HEK293 (cell line): ENCODE data around the gene RNPS1.

Source experiments
- CTCF ChIA-PET: fragments of 350-600 bp; formaldehyde crosslinking; extraction: SDS; loops from one replicate; lab custom pipeline; 2021; ENCODE audit warnings: antibody characterized with exemption; lab: Yijun Ruan, JAX
- POLR2A ChIA-PET: fragments of 300-600 bp; formaldehyde crosslinking; extraction: SDS; loops from one replicate; lab custom pipeline; 2020; ENCODE audit warnings: antibody characterized with exemption, inconsistent platforms; lab: Yijun Ruan, JAX
- H3K27ac ChIP-seq: fragments of 200-500 bp; sonication (Bioruptor generic); 2 replicates; pipeline ENCODE4 v1.5.1; 2014; ENCODE audit warnings: low read depth, low read length, control low read depth, inconsistent platforms; ENCODE audit errors: extremely low read depth
- H3K36me3 ChIP-seq, 2 experiments: fragments of 200-500 bp in 1 of 2; sonication (Bioruptor generic) in 1 of 2; 1 replicate in 1 of 2; 2 replicates in 1 of 2; pipeline ENCODE4 v1.5.1; 2014 to 2017; ENCODE audit warnings: inconsistent platforms in 2 of 2, low read length in 2 of 2; ENCODE audit not compliant: control insufficient read depth in 2 of 2, insufficient read depth in 1 of 2
- H3K4me1 ChIP-seq: fragments of 200-500 bp; sonication (Bioruptor generic); 2 replicates; pipeline ENCODE4 v1.5.1; 2014; ENCODE audit warnings: mild to moderate bottlenecking, low read length, inconsistent platforms; ENCODE audit not compliant: control insufficient read depth, insufficient read depth
- H3K4me3 ChIP-seq: 2 replicates; pipeline ENCODE4 v1.5.1; 2011; ENCODE audit warnings: low read depth, mild to moderate bottlenecking, control low read depth, low read length, moderate library complexity
- H3K9me3 ChIP-seq: fragments of 200-500 bp; sonication (Bioruptor generic); 2 replicates; pipeline ENCODE4 v1.5.1; 2014; ENCODE audit warnings: low read depth, low read length, inconsistent platforms; ENCODE audit not compliant: control insufficient read depth, insufficient read depth
- BCL11B ChIP-seq: fragments of 450-650 bp; formaldehyde crosslinking; IDR thresholded peaks from 2 replicates; pipeline ENCODE4 v1.5.1; 2016; ENCODE audit warnings: low read depth, missing biosample characterization, missing genetic modification characterization
- GLI4 ChIP-seq: fragments of 450-650 bp; formaldehyde crosslinking; IDR thresholded peaks from 2 replicates; pipeline ENCODE4 v1.5.1; 2016; ENCODE audit warnings: missing biosample characterization, missing genetic modification characterization
- SETDB1 ChIP-seq: IDR thresholded peaks from one replicate; pipeline ENCODE4 v1.6.1; 2017; ENCODE audit warnings: mild to moderate bottlenecking, low read length, moderate library complexity, mixed read lengths; ENCODE audit not compliant: insufficient read length
- YY2 ChIP-seq: fragments of 450-650 bp; formaldehyde crosslinking; IDR thresholded peaks from 2 replicates; pipeline ENCODE4 v1.5.1; 2016; ENCODE audit warnings: missing biosample characterization, missing genetic modification characterization
- ZNF157 ChIP-seq: fragments of 450-650 bp; formaldehyde crosslinking; IDR thresholded peaks from 2 replicates; pipeline ENCODE4 v1.5.1; 2016; ENCODE audit warnings: missing biosample characterization, missing genetic modification characterization
- ZNF16 ChIP-seq: fragments of 450-650 bp; formaldehyde crosslinking; IDR thresholded peaks from 2 replicates; pipeline ENCODE4 v1.5.1; 2016; ENCODE audit warnings: low read depth, missing biosample characterization, missing genetic modification characterization
- ZNF248 ChIP-seq: fragments of 450-650 bp; formaldehyde crosslinking; IDR thresholded peaks from 2 replicates; pipeline ENCODE4 v1.5.1; 2017; ENCODE audit warnings: missing biosample characterization, missing genetic modification characterization
- ZNF311 ChIP-seq: fragments of 450-650 bp; formaldehyde crosslinking; IDR thresholded peaks from 2 replicates; pipeline ENCODE4 v1.5.1; 2017; ENCODE audit warnings: missing biosample characterization, missing genetic modification characterization, borderline replicate concordance
- ZNF341 ChIP-seq: fragments of 450-650 bp; formaldehyde crosslinking; IDR thresholded peaks from 2 replicates; pipeline ENCODE4; 2016; ENCODE audit warnings: low read depth, missing biosample characterization, missing genetic modification characterization
- ZNF521 ChIP-seq: fragments of 450-650 bp; formaldehyde crosslinking; IDR thresholded peaks from 2 replicates; pipeline ENCODE4 v1.5.1; 2017; ENCODE audit warnings: missing biosample characterization, mild to moderate bottlenecking, missing genetic modification characterization
- ZNF530 ChIP-seq: fragments of 450-650 bp; formaldehyde crosslinking; IDR thresholded peaks from 2 replicates; pipeline ENCODE4 v1.5.1; 2016; ENCODE audit warnings: low read depth, missing biosample characterization, missing genetic modification characterization
- ZNF555 ChIP-seq: fragments of 450-650 bp; formaldehyde crosslinking; conservative IDR thresholded peaks from 2 replicates; pipeline ENCODE4 v1.5.1; 2017; ENCODE audit warnings: missing biosample characterization, mild to moderate bottlenecking, missing genetic modification characterization, inconsistent platforms
- ZNF660 ChIP-seq: fragments of 450-650 bp; IDR thresholded peaks from 2 replicates; pipeline ENCODE4 v1.5.1; 2018; ENCODE audit warnings: missing biosample characterization, mild to moderate bottlenecking, missing genetic modification characterization
- ZNF677 ChIP-seq: fragments of 450-650 bp; IDR thresholded peaks from 2 replicates; pipeline ENCODE4 v1.5.0; 2018; ENCODE audit warnings: missing biosample characterization, mild to moderate bottlenecking, missing genetic modification characterization, moderate library complexity
- ZNF830 ChIP-seq: fragments of 450-650 bp; IDR thresholded peaks from 2 replicates; pipeline ENCODE4 v1.5.0; 2018; ENCODE audit warnings: missing biosample characterization, missing genetic modification characterization, low read depth, mild to moderate bottlenecking, moderate library complexity
- ZNF843 ChIP-seq: fragments of 450-650 bp; formaldehyde crosslinking; IDR thresholded peaks from 2 replicates; pipeline ENCODE4 v1.5.1; 2016; ENCODE audit warnings: missing biosample characterization, missing genetic modification characterization
- TF ChIP-seq, protein P1 (sequence below): fragments of 450-650 bp; formaldehyde crosslinking; IDR thresholded peaks from 2 replicates; pipeline ENCODE4 v1.5.1; 2016; ENCODE audit warnings: missing biosample characterization, missing genetic modification characterization
- TF ChIP-seq, protein P2 (sequence below): fragments of 450-650 bp; formaldehyde crosslinking; IDR thresholded peaks from 2 replicates; pipeline ENCODE4 v1.5.1; 2017; ENCODE audit warnings: missing biosample characterization, missing genetic modification characterization
- TF ChIP-seq, protein P3 (sequence below): fragments of 450-650 bp; formaldehyde crosslinking; IDR thresholded peaks from 2 replicates; pipeline ENCODE4 v1.5.1; 2016; ENCODE audit warnings: missing biosample characterization, missing genetic modification characterization
- TF ChIP-seq, protein P4 (sequence below): fragments of 450-650 bp; formaldehyde crosslinking; IDR thresholded peaks from 2 replicates; pipeline ENCODE4 v1.5.1; 2016; ENCODE audit warnings: missing biosample characterization, missing genetic modification characterization, borderline replicate concordance

RNPS1 gene

DNA sequence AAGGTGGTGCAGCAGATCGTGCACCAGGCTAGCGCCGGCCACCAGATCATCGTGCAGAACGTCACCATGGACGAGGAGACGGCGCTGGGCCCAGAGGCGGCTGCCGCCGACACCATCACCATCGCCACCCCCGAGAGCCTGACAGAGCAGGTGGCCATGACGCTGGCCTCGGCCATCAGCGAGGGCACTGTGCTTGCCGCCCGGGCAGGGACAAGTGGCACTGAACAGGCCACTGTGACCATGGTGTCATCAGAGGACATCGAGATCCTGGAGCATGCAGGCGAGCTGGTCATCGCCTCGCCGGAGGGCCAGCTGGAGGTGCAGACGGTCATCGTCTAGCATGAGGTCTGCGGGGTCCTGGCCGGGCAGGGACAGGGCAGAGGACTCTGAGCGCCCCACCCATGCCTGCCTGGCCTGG, 32.7 kb downstream of the RNPS1 start (continued):
- TF ChIP-seq BCL11B (tag by site-specific recombination) (peak; percentile 0; the same call in 1 of the 2 replicates), ZNF16 (no peak), ZNF677 (tag by site-specific recombination) (no peak), GLI4 (no peak), ZNF248 (no peak), ZNF311 (tag by site-specific recombination) (no peak), ZNF660 (tag by site-specific recombination) (no peak), YY2 (tag by site-specific recombination) (no peak), ZNF555 (tag by site-specific recombination) (no peak)
- TF ChIP-seq, all 188 proteins: peak for 4

DNA sequence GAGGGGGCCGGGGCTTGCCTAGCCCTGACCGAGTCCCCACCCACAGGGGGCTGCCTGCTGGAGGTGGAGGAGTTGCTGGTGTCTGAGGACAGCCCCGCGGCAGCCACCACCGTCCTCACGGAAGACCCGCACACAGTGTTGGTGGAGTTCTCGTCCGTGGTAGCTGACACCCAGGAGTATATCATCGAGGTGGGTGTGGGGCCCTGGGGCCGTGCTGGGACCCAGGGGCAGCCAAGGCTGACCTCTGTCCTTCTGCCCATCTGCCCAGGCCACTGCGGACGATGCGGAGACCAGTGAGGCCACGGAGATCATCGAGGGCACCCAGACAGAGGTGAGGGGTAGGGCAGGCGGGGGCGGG, 33.1 kb downstream of the RNPS1 start:
- TF ChIP-seq ZNF530 (tag by site-specific recombination) (no peak), ZNF521 (tag by site-specific recombination) (no peak), ZNF157 (no peak), BCL11B (tag by site-specific recombination) (0 out of 2 replicates have a peak, but pooled peaks have one; percentile 24), ZNF341 (peak; percentile 70), ZNF311 (tag by site-specific recombination) (no peak)
- TF ChIP-seq, protein P1, sequence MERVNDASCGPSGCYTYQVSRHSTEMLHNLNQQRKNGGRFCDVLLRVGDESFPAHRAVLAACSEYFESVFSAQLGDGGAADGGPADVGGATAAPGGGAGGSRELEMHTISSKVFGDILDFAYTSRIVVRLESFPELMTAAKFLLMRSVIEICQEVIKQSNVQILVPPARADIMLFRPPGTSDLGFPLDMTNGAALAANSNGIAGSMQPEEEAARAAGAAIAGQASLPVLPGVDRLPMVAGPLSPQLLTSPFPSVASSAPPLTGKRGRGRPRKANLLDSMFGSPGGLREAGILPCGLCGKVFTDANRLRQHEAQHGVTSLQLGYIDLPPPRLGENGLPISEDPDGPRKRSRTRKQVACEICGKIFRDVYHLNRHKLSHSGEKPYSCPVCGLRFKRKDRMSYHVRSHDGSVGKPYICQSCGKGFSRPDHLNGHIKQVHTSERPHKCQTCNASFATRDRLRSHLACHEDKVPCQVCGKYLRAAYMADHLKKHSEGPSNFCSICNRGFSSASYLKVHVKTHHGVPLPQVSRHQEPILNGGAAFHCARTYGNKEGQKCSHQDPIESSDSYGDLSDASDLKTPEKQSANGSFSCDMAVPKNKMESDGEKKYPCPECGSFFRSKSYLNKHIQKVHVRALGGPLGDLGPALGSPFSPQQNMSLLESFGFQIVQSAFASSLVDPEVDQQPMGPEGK (tag by site-specific recombination), result peak; percentile 43
- TF ChIP-seq, protein P2, sequence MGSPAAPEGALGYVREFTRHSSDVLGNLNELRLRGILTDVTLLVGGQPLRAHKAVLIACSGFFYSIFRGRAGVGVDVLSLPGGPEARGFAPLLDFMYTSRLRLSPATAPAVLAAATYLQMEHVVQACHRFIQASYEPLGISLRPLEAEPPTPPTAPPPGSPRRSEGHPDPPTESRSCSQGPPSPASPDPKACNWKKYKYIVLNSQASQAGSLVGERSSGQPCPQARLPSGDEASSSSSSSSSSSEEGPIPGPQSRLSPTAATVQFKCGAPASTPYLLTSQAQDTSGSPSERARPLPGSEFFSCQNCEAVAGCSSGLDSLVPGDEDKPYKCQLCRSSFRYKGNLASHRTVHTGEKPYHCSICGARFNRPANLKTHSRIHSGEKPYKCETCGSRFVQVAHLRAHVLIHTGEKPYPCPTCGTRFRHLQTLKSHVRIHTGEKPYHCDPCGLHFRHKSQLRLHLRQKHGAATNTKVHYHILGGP (tag by site-specific recombination), result no peak
- H3K27ac ChIP-seq, result no peak overlapping the region
- peaks cover 4% of the 10 kb centered on the region; the same call in 1 of the 2 replicates for H3K4me1 ChIP-seq
- H3K9me3 ChIP-seq, result no peaks in the 10 kb centered on the region
- H3K36me3 ChIP-seq, result peaks cover 0 to 71% of the 10 kb centered on the region in 2 experiments; a peak in 1 of 3 replicates
- ChIA-PET CTCF (no interaction called here), POLR2A (interaction anchor here (0.6 to 0.8 kb wide), 2 partner anchors 20 to 80 kb away, joined by 3 to 4 read pairs; partner anchors contain the start of genes PGP and TRAF7)
- no peak overlapping the region for H3K4me3 ChIP-seq

DNA sequence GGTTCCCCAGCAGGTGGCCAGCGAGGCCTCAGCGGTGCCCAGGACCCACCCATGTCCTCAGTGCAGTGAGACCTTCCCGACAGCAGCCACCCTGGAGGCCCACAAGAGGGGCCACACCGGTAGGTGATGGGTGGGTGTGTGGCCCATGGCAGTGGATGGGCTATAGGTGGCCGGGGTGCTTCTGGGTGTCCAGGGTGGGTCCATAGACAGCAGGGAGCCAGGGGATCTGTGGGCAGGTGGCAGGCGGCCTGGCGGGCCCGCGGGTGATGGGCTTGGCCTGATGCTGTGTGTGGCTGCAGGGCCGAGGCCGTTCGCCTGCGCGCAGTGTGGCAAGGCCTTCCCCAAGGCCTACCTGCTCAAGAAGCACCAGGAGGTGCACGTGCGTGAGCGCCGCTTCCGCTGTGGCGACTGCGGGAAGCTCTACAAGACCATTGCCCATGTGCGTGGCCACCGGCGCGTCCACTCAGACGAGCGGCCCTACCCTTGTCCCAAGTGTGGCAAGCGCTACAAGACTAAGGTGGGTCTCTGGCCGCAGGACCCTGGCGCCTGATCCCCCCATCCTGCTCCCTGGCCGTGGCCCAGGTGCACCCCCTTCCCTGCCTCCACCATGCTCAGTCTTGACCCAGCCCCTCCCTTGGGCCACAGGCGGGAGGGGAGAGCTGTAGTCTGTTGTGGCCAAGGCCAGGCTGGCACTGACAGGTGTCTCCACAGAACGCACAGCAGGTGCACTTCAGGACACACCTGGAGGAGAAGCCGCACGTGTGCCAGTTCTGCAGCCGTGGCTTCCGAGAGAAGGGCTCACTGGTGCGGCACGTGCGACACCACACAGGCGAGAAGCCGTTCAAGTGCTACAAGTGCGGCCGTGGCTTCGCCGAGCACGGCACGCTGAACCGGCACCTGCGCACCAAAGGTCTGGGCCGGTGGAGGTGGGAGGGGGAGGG, 33.8 kb downstream of the RNPS1 start:
- Histone ChIP-seq H3K27ac (no peak overlapping the region), H3K4me1 (peaks cover 4% of the 10 kb centered on the region; the same call in 1 of the 2 replicates), H3K9me3 (no peaks in the 10 kb centered on the region), H3K4me3 (no peak overlapping the region), H3K36me3 (peaks cover 0 to 71% of the 10 kb centered on the region in 2 experiments; a peak in 1 of 3 replicates)
- ChIA-PET POLR2A (interaction anchor here (0.8 to 1.2 kb wide), 2 partner anchors 17 to 79 kb away, joined by 3 to 4 read pairs; partner anchors contain the start of genes ECI1 and TRAF7), CTCF (no interaction called here)
- no peak for TF ChIP-seq SETDB1
- TF ChIP-seq, protein P3, sequence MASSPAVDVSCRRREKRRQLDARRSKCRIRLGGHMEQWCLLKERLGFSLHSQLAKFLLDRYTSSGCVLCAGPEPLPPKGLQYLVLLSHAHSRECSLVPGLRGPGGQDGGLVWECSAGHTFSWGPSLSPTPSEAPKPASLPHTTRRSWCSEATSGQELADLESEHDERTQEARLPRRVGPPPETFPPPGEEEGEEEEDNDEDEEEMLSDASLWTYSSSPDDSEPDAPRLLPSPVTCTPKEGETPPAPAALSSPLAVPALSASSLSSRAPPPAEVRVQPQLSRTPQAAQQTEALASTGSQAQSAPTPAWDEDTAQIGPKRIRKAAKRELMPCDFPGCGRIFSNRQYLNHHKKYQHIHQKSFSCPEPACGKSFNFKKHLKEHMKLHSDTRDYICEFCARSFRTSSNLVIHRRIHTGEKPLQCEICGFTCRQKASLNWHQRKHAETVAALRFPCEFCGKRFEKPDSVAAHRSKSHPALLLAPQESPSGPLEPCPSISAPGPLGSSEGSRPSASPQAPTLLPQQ (tag by site-specific recombination), result peak; percentile 63; the same call in 1 of the 2 replicates
- no peak for TF ChIP-seq ZNF830 (tag by site-specific recombination)
- TF ChIP-seq, protein P4, sequence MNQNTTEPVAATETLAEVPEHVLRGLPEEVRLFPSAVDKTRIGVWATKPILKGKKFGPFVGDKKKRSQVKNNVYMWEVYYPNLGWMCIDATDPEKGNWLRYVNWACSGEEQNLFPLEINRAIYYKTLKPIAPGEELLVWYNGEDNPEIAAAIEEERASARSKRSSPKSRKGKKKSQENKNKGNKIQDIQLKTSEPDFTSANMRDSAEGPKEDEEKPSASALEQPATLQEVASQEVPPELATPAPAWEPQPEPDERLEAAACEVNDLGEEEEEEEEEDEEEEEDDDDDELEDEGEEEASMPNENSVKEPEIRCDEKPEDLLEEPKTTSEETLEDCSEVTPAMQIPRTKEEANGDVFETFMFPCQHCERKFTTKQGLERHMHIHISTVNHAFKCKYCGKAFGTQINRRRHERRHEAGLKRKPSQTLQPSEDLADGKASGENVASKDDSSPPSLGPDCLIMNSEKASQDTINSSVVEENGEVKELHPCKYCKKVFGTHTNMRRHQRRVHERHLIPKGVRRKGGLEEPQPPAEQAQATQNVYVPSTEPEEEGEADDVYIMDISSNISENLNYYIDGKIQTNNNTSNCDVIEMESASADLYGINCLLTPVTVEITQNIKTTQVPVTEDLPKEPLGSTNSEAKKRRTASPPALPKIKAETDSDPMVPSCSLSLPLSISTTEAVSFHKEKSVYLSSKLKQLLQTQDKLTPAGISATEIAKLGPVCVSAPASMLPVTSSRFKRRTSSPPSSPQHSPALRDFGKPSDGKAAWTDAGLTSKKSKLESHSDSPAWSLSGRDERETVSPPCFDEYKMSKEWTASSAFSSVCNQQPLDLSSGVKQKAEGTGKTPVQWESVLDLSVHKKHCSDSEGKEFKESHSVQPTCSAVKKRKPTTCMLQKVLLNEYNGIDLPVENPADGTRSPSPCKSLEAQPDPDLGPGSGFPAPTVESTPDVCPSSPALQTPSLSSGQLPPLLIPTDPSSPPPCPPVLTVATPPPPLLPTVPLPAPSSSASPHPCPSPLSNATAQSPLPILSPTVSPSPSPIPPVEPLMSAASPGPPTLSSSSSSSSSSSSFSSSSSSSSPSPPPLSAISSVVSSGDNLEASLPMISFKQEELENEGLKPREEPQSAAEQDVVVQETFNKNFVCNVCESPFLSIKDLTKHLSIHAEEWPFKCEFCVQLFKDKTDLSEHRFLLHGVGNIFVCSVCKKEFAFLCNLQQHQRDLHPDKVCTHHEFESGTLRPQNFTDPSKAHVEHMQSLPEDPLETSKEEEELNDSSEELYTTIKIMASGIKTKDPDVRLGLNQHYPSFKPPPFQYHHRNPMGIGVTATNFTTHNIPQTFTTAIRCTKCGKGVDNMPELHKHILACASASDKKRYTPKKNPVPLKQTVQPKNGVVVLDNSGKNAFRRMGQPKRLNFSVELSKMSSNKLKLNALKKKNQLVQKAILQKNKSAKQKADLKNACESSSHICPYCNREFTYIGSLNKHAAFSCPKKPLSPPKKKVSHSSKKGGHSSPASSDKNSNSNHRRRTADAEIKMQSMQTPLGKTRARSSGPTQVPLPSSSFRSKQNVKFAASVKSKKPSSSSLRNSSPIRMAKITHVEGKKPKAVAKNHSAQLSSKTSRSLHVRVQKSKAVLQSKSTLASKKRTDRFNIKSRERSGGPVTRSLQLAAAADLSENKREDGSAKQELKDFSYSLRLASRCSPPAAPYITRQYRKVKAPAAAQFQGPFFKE (tag by site-specific recombination), result no peak
- no peak for TF ChIP-seq ZNF843
